ENCODE measurements around the gene ADAMTS17. TPM values are rescaled to one million over a fixed set of nuclear protein-coding genes. Genes with fewer than 3 reads are reported as not detected.

ADAMTS17 gene
- polyA plus RNA-seq, 2 of the 4 experiments (the other 2 are of a cell fraction): 0.05 TPM; not detected in 1

- Histone ChIP-seq H3K4me2 (no peak overlapping the region), H3K4me1 (no peaks in the 10 kb centered on the region), H3K9me3 (no peaks in the 10 kb centered on the region), H3K4me3 (no peak overlapping the region), H3K27ac (no peak overlapping the region)
- no peak for FAIRE-seq
- ChIA-PET CTCF (no interaction called here), POLR2A (no interaction called here)
- TF ChIP-seq FOSB (CRISPR knock-in tag; IDR thresholded peaks at IDR 0.05) (no peak), BCL3 (IDR thresholded peaks at IDR 0.05) (no peak), KDM1A (IDR thresholded peaks at IDR 0.05; ENCODE audit: low read depth) (no peak), JUNB (IDR thresholded peaks at IDR 0.05) (no peak), TP53 (CRISPR knock-in tag; IDR thresholded peaks at IDR 0.05) (no peak), HES2 (IDR thresholded peaks at IDR 0.05) (no peak), EP300 (IDR thresholded peaks at IDR 0.05) (no peak), BHLHE40 (IDR thresholded peaks at IDR 0.05; ENCODE audit: low read depth, low read length) (no peak), SREBF2 (IDR thresholded peaks at IDR 0.05) (no peak), RNF2 (IDR thresholded peaks at IDR 0.05; ENCODE audit: borderline replicate concordance, low read depth) (no peak), CEBPB (IDR thresholded peaks at IDR 0.05) (no peak), POLR2A (IDR thresholded peaks at IDR 0.05; ENCODE audit: low read length) (no peak), NFE2L2 (conservative IDR thresholded peaks at IDR 0.05; ENCODE audit: low read length) (no peak)
- ATAC-seq: no peak
- DNase-seq (ENCODE audit: low read depth in 1 of 2, low spot score in 1 of 2): no peak
- WGBS (ENCODE audit: missing lambda C conversion rate): 15% methylated on average over 12 of the region's 12 CpGs
Measured at GRCh38 chr15:100059094-100059493, 282.7 kb downstream of the ADAMTS17 start.

GRCh38 chr15:100058458-100058857 lies 283.3 kb downstream of the ADAMTS17 start:
- POLR2A ChIA-PET: no interaction called here
- TF ChIP-seq JUNB (IDR thresholded peaks at IDR 0.05) (no peak), EHMT2 (IDR thresholded peaks at IDR 0.05; ENCODE audit: low read depth) (no peak), CBX2 (IDR thresholded peaks at IDR 0.05; ENCODE audit: borderline replicate concordance, low read depth) (no peak), CBX8 (IDR thresholded peaks at IDR 0.05) (no peak), HOXB5 (CRISPR knock-in tag; IDR thresholded peaks at IDR 0.05) (no peak), ZNF302 (CRISPR knock-in tag; IDR thresholded peaks at IDR 0.05) (no peak), POLR2A (IDR thresholded peaks at IDR 0.05; ENCODE audit: low read length) (no peak), NR3C1 (IDR thresholded peaks at IDR 0.05) (no peak), BCL3 (IDR thresholded peaks at IDR 0.05) (no peak), HOXB13 (CRISPR knock-in tag; IDR thresholded peaks at IDR 0.05; ENCODE audit: low read depth) (no peak), HDAC2 (IDR thresholded peaks at IDR 0.05) (no peak), CTCF (IDR thresholded peaks at IDR 0.05) (no peak), RFX5 (IDR thresholded peaks at IDR 0.05) (no peak), KDM5A (IDR thresholded peaks at IDR 0.05) (no peak), SMC3 (IDR thresholded peaks at IDR 0.05) (no peak), TFCP2L1 (CRISPR knock-in tag; IDR thresholded peaks at IDR 0.05) (no peak)
- Histone ChIP-seq H3K4me3 (no peak overlapping the region), H3K9me3 (no peaks in the 10 kb centered on the region), H3K4me2 (no peak overlapping the region), H3K27ac (no peak overlapping the region), H3K4me1 (no peaks in the 10 kb centered on the region)
- no peak for FAIRE-seq
- CTCF ChIA-PET: interaction anchor here (0.8 kb wide), 1 partner anchor 32 kb away, joined by 3 read pairs; no protein-coding TSS in a partner anchor
- WGBS (ENCODE audit: missing lambda C conversion rate): 43% methylated on average over 11 of the region's 11 CpGs
- DNase-seq (ENCODE audit: low read depth in 1 of 2, low spot score in 1 of 2): no peak
- no peak for ATAC-seq

Data from A549 (cell line).